Astrocyte of the spinal cord (primary cell): ENCODE results near the gene ZNF334.

ENCODE experiments used
- DNase-seq: peaks from one replicate; pipeline ENCODE4 v3.0.0; 2011; ENCODE audit warnings: low read depth, low spot score
- H3K4me3 ChIP-seq: 2 replicates; pipeline ENCODE4 v1.5.1; 2011; ENCODE audit warnings: low read depth, mild to moderate bottlenecking, low read length, moderate library complexity
- CTCF ChIP-seq: IDR thresholded peaks from 2 replicates; pipeline ENCODE4 v1.5.1; 2012; ENCODE audit warnings: low read depth, mild to moderate bottlenecking, low read length, inconsistent platforms
- in situ Hi-C: cut with HindIII; loops from 2 replicates; pipeline ENCODE4 v1.10.0; 2017; ENCODE audit warnings: low sequenced_read_pairs

ZNF334 gene

DNA sequence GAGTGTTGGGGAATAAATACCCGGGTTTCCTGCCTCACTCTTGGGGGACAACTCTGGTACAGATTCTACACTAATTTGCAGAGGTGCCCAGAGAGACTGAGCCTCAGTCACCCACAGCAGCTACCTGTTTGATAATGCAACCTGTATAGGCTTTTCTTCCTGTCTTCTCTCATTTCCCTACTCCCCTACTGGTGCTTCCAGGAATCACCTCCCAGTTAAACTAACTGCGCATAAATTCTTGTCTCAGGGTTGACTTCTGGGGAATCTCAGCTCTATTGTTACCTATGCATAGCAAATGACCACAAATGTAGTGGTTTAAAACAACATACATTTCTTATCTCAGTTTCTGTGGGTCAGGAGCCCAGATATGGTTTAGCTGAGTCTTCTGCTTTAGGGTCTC is 25.8 kb upstream of the ZNF334 start:
- H3K4me3 ChIP-seq = no peak overlapping the region
- no peak for TF ChIP-seq CTCF
- no peak for DNase-seq
- in situ Hi-C loops = no loop called here

- in situ Hi-C loops = no loop called here
- no peak for TF ChIP-seq CTCF
- DNase-seq = no peak
- no peak overlapping the region for H3K4me3 ChIP-seq
Observed at GRCh38 chr20:46530640-46531039, 17.3 kb upstream of the ZNF334 start.

DNA sequence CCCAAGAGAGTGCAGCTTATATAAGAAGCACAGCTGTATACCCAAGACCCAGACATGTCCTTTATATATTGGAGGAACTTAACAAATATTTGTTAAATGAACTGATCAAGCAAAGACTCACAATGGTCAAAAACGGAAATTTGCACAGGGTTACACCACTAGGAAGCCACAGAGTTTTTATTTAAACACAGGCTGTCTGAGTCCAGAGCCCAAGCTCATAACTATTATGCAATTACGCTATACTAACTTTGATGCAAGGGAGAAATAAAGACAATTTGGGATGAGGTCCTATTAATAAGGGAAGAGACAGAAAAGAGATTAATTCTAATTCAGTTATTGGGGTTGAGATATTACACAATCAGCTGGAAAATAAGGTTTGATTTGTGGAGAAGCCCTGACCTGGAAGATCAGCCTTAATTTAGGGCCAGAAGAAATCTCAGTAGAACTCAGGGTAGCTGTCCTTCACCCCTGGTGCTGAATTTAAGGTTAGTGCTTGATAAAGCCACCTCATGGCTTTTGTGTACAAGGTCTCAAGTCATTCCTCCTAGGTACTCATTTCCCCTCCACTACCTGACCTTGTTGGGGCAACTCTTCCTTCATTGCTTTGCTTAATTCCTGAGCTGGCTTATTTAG is 10.5 kb upstream of the ZNF334 start:
- H3K4me3 ChIP-seq = no peak overlapping the region
- DNase-seq = no peak
- TF ChIP-seq CTCF = no peak
- in situ Hi-C loops = no loop called here

DNA sequence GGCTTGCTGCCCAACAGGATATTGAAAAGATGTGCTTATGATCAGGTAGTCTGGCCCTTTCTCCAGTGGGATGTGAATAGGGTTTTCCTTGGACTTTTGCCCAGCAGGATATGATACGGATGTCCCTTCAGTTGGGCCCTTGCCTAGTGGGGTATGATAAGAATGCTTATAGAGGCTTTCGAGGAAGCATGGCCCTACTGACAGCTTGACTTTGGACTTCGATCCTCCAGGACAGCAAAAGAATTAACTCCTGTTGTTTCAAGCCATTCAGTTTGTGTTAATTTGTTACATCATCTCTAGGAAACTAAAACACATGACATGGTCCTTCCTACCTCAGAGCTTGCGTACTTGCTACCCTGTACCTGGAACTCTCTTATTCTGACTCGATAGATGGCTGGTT is 9.7 kb upstream of the ZNF334 start:
- no peak for DNase-seq
- in situ Hi-C loops = no loop called here
- H3K4me3 ChIP-seq = no peak overlapping the region
- no peak for TF ChIP-seq CTCF

DNA sequence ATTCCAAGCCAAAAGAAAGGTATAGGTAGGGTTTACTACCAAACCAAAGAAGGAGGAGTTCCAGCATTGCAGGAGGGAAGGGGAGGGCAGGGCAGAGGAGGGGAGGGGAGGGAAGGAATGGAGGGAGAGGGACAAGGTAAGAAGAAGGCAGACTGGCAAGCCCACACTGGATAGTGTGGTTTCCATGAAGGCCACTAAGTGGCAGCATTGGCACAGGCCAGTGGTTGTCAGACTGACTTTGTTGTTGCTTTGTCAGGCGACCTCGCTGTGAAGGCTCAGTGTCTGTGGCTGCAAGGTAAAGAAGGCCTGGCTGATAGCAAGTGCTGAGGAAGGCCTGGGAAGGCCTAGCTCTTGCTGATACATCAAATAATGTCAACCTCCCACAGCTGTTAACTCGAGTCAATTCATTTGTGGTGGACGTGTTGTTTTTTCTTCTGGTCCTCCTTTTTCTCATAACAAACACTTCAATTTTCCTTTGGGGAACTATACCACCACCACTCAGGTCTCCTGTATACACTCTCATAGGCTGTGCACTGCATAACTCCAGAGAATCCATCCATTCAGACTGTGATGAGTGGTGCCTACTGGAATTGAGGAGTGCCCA is 7.7 kb upstream of the ZNF334 start:
- peak; percentile 61 for TF ChIP-seq CTCF
- DNase-seq = peak; percentile 41
- in situ Hi-C loops = no loop called here
- no peak overlapping the region for H3K4me3 ChIP-seq

DNA sequence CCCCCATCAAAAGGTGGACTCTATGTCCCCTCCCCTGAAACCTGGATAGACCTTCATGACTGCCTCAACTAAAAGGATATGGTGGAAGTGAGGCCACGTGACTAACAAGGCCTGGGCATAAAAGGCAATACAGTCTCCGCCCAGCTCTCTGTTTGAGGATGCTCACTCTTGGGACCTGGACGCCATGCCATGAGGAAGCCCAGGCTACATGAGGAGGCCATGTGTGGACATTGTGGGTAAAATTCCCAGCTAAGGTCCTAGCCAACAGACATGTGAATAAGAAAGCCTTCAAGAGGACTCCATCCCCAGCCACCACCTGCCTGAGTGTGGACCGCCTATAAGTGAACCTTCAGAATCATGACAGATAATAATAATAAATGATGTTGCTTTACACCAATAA is 7.2 kb upstream of the ZNF334 start:
- in situ Hi-C loops = no loop called here
- TF ChIP-seq CTCF = no peak
- DNase-seq = no peak
- H3K4me3 ChIP-seq = no peak overlapping the region
